GM21717 (cell line): ENCODE data around the gene PAPOLB.
"Not testable (repeated sequence)": the region's sequence is repeated elsewhere in the genome, so short reads cannot be mapped to it uniquely, and the experiment has no call there.

Experiments used
- ATAC-seq: cut with Tn5 transposase; IDR thresholded peaks from one replicate; pipeline ENCODE4 v1.9.1; 2021; ENCODE audit warnings: mild to moderate bottlenecking, moderate library complexity; ENCODE audit not compliant: unreplicated experiment

PAPOLB gene

GRCh38 chr7:4861673-4862072 is at the start of gene PAPOLB:
PAPOLB (minus strand) TSS chr7:4862030; CDS start chr7:4861810, 220 bp downstream.
- no peak for ATAC-seq

- ATAC-seq = no peak
These were observed 49.4 kb upstream of the PAPOLB start for GRCh38 chr7:4911111-4911828.

GRCh38 chr7:4906682-4907081 is 44.9 kb upstream of the PAPOLB start:
- ATAC-seq = no peak

- ATAC-seq = no peak
These were observed 43.3 kb upstream of the PAPOLB start for GRCh38 chr7:4905171-4905570.

GRCh38 chr7:4904346-4904745 is 42.5 kb upstream of the PAPOLB start:
- ATAC-seq = no peak

- no peak for ATAC-seq
These were observed 33.9 kb upstream of the PAPOLB start for GRCh38 chr7:4895766-4896165.

GRCh38 chr7:4894482-4894881 is 32.7 kb upstream of the PAPOLB start:
- ATAC-seq = no peak

- ATAC-seq = no peak
These were observed 32.2 kb upstream of the PAPOLB start for GRCh38 chr7:4893929-4894475.

- not testable (repeated sequence) for ATAC-seq
These were observed 31.4 kb upstream of the PAPOLB start for GRCh38 chr7:4893188-4893587.

- not testable (repeated sequence) for ATAC-seq
These were observed 29.7 kb upstream of the PAPOLB start for GRCh38 chr7:4891522-4891921.

GRCh38 chr7:4889682-4890081 is 27.9 kb upstream of the PAPOLB start:
- ATAC-seq = no peak

- no peak for ATAC-seq
These were observed 26.3 kb upstream of the PAPOLB start for GRCh38 chr7:4888161-4888560.

GRCh38 chr7:4886671-4887070 is 24.8 kb upstream of the PAPOLB start:
- ATAC-seq = no peak

GRCh38 chr7:4885317-4885807 is 23.5 kb upstream of the PAPOLB start:
- no peak for ATAC-seq

GRCh38 chr7:4884164-4884563 is 22.3 kb upstream of the PAPOLB start:
- no peak for ATAC-seq

- no peak for ATAC-seq
These were observed 21.7 kb upstream of the PAPOLB start, which contains the start of gene RADIL for GRCh38 chr7:4883372-4884144. RADIL (minus strand) TSS chr7:4883716; CDS start chr7:4878139, 5,577 bp downstream.

GRCh38 chr7:4883033-4883371 is 21.2 kb upstream of the PAPOLB start:
- no peak for ATAC-seq

- ATAC-seq = no peak
These were observed 20.6 kb upstream of the PAPOLB start for GRCh38 chr7:4882169-4883032.

- ATAC-seq = no peak
These were observed 18.4 kb upstream of the PAPOLB start for GRCh38 chr7:4880218-4880617.

- no peak for ATAC-seq
These were observed 17.7 kb upstream of the PAPOLB start for GRCh38 chr7:4879396-4880081.
